Lung (tissue), 12 donors: ENCODE results near the gene OPN1SW. TPM values are rescaled to one million over a fixed set of nuclear protein-coding genes. Genes with fewer than 3 reads are reported as not detected.

Experiments
- ATAC-seq: fragments of 200-7000 bp; cut with Tn5 transposase; one replicate; pipeline ENCODE4 v1.9.1; 2020; ENCODE audit warnings: moderate number of reproducible peaks; ENCODE audit not compliant: insufficient read depth, low FRiP score
- DNase-seq, 3 donors: peaks; one replicate each; pipeline ENCODE4 v3.0.0-alpha.2; 2013 to 2017
- H3K27ac ChIP-seq, 2 donors: one replicate each; pipeline ENCODE4 v1.5.1; 2013; ENCODE audit warnings: mild to moderate bottlenecking in 2 of 2, moderate library complexity in 2 of 2, control low read depth in 1 of 2, inconsistent platforms in 1 of 2, low read depth in 1 of 2, low read length in 1 of 2
- H3K27me3 ChIP-seq, 3 donors: one replicate each; pipeline ENCODE4 v1.5.1; 2013; ENCODE audit warnings: low read length in 2 of 3; ENCODE audit not compliant: control insufficient read depth in 3 of 3, insufficient read depth in 3 of 3
- H3K36me3 ChIP-seq, 4 donors: one replicate each; pipeline ENCODE4 v1.5.1; 2013; ENCODE audit warnings: low read length in 4 of 4, mild to moderate bottlenecking in 1 of 4, moderate library complexity in 1 of 4; ENCODE audit not compliant: control insufficient read depth in 4 of 4, insufficient read depth in 4 of 4
- H3K4me1 ChIP-seq, 5 donors: one replicate each; pipeline ENCODE4 v1.5.1; 2013; ENCODE audit warnings: low read length in 5 of 5, mild to moderate bottlenecking in 2 of 5, moderate library complexity in 1 of 5; ENCODE audit not compliant: control insufficient read depth in 5 of 5, insufficient read depth in 5 of 5
- H3K4me3 ChIP-seq: one replicate; pipeline ENCODE4 v1.5.1; 2013; ENCODE audit warnings: mild to moderate bottlenecking, control low read depth, moderate library complexity
- H3K9ac ChIP-seq, 2 donors: one replicate each; pipeline ENCODE4 v1.5.1; 2013; ENCODE audit warnings: low read length in 2 of 2, control low read depth in 1 of 2; ENCODE audit not compliant: insufficient read depth in 1 of 2
- H3K9me3 ChIP-seq, 4 donors: one replicate each; pipeline ENCODE4 v1.5.1; 2013; ENCODE audit warnings: low read length in 3 of 4, mild to moderate bottlenecking in 1 of 4, moderate library complexity in 1 of 4; ENCODE audit not compliant: control insufficient read depth in 4 of 4, insufficient read depth in 3 of 4
- CTCF ChIP-seq: IDR thresholded peaks from 2 replicates; pipeline ENCODE4 v1.5.1; 2012; ENCODE audit warnings: mild to moderate bottlenecking; ENCODE audit errors: control extremely low read depth, extremely low read depth
- WGBS, 2 donors: extraction: QIAGEN DNeasy Blood & Tissue Kit; methylation state at CpG; one replicate each; pipeline ENCODE4 v1.1.7; 2013; 5-methylcytosine and 5-hydroxymethylcytosine counted together
- polyA plus RNA-seq, 2 donors: library from polyadenylated mRNA; stranded (reverse); fragments of 200-250 nt; gene quantifications; one replicate each; pipeline ENCODE4 v1.2.1, GENCODE V29; 2013
- total RNA-seq, 2 donors: library from RNA; depleted of rRNA in 1 of 2; stranded (reverse); fragments of >200 nt in 1 of 2; gene quantifications; one replicate each; pipeline ENCODE4 v1.2.1, GENCODE V29; 2014 to 2021
- donor health status: control.
- donor health status: control.
- donor health status: Bipolar disorder and iron deficiency.
- donor health status: healthy.
- donor health status: DM: yes; HTN: yes; CAD: no.

Gene OPN1SW
- total and polyA plus RNA-seq, 4 donors: not detected

DNA sequence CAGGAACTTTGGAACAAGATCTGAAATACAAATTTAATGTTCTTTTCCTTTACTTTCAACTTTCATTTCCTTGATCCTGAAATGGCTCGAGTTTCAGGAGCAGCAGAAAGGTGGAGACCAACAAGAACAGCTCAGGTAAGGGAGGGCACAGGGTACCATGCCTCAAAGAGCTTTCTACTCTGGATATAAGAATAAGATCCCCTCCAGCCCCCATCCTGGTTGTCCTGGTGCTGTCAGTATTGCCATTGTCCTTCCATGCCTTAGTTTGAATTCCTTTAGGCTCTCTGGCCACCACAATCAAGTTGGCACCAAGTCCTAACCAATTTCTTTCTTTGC, 48.9 kb downstream of the OPN1SW start:
- Histone ChIP-seq H3K9ac (peak overlapping the region in 1 of 2 donors; percentile 26), H3K27ac (no peak overlapping the region), H3K4me1 (peaks cover 0 to 8% (median 0%) of the 10 kb centered on the region in 5 donors), H3K4me3 (no peak overlapping the region), H3K36me3 (no peaks in the 10 kb centered on the region), H3K27me3 (no peaks in the 10 kb centered on the region), H3K9me3 (no peaks in the 10 kb centered on the region)
- WGBS, 2 donors: 42 to 76% methylated on average over 1 of the region's 1 CpG
- ATAC-seq: no peak
- TF ChIP-seq CTCF: no peak
- no peak for DNase-seq

- TF ChIP-seq CTCF: no peak
- WGBS, 2 donors: 77 to 83% methylated on average over 8 of the region's 8 CpGs
These were observed 49.4 kb downstream of the OPN1SW start for GRCh38 chr7:128726059-128726736.

GRCh38 chr7:128725531-128725930, 50.1 kb downstream of the OPN1SW start:
- no peaks in the 10 kb centered on the region for H3K9me3 ChIP-seq
- TF ChIP-seq CTCF: no peak
- no peaks in the 10 kb centered on the region for H3K27me3 ChIP-seq
- peaks cover 0 to 8% (median 0%) of the 10 kb centered on the region in 5 donors for H3K4me1 ChIP-seq
- no peak overlapping the region for H3K4me3 ChIP-seq
- no peaks in the 10 kb centered on the region for H3K36me3 ChIP-seq
- H3K27ac ChIP-seq: no peak overlapping the region
- whole genome bisulfite sequencing, 2 donors: 95 to 96% methylated on average over 2 of the region's 2 CpGs
- no peak overlapping the region for H3K9ac ChIP-seq
- ATAC-seq (no peak), DNase-seq (peak in 1 of 3 donors; percentile 23)

More at GRCh38 chr7:128726059-128726736, 49.4 kb downstream of the OPN1SW start:
- ATAC-seq (no peak), DNase-seq (peak; percentile 25 to 85 (median 84))
- H3K27ac ChIP-seq: no peak overlapping the region
- no peaks in the 10 kb centered on the region for H3K36me3 ChIP-seq
- H3K9me3 ChIP-seq: no peaks in the 10 kb centered on the region
- H3K4me3 ChIP-seq: no peak overlapping the region
- H3K9ac ChIP-seq: peak overlapping the region in 1 of 2 donors; percentile 26
- H3K4me1 ChIP-seq: peaks cover 0 to 8% (median 0%) of the 10 kb centered on the region in 5 donors
- no peaks in the 10 kb centered on the region for H3K27me3 ChIP-seq

DNA sequence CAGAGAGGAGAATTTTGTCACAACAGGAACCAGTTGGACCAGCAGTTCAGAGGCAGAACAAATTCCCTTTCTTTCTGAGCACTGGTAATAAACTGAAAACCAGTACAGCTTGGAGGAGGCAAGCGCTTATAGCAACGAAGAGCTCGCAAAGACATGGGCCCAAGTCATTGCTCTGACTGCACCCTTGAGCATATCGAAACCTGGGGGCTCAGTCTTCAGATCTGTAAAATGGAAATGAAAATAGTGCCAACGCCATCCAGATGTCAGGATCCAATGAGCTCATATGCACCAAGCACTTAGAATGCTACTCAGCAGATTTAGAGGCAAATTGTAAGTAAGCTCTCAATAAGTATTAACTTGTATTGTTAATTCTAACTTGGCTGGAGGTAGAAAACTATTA, 50.9 kb downstream of the OPN1SW start:
- no peaks in the 10 kb centered on the region for H3K36me3 ChIP-seq
- H3K9me3 ChIP-seq: no peaks in the 10 kb centered on the region
- DNase-seq (no peak), ATAC-seq (no peak)
- no peaks in the 10 kb centered on the region for H3K27me3 ChIP-seq
- H3K4me3 ChIP-seq: no peak overlapping the region
- H3K9ac ChIP-seq: no peak overlapping the region
- no peak overlapping the region for H3K27ac ChIP-seq
- TF ChIP-seq CTCF: no peak
- 86 to 97% methylated on average over 5 of the region's 5 CpGs for WGBS, 2 donors
- H3K4me1 ChIP-seq: peaks cover 0 to 8% (median 0%) of the 10 kb centered on the region in 5 donors
